Occipital lobe (tissue), 2 donors: ENCODE results near the gene VTCN1. TPM values are rescaled to one million over a fixed set of nuclear protein-coding genes. Genes with fewer than 3 reads are reported as not detected.

Experiments
- DNase-seq: peaks from one replicate; lab custom pipeline; 2025; lab: John Stamatoyannopoulos, UW
- total RNA-seq: library from RNA; depleted of rRNA; stranded (reverse); fragments of >200 nt; gene quantifications from one replicate; pipeline ENCODE4 v1.2.3, GENCODE V29; 2014

VTCN1 gene
- total RNA-seq, 1 donor from 2014 or later = 0.47 TPM

- DNase-seq = no peak
Measured at GRCh38 chr1:117209094-117209493, 1.6 kb downstream of the VTCN1 start.

- no peak for DNase-seq
Measured at GRCh38 chr1:117208580-117208979, 2.1 kb downstream of the VTCN1 start.

GRCh38 chr1:117205368-117205767 is 5.4 kb downstream of the VTCN1 start:
- DNase-seq = no peak

GRCh38 chr1:117201808-117202207 is 8.9 kb downstream of the VTCN1 start:
- DNase-seq = no peak

- no peak for DNase-seq
Measured at GRCh38 chr1:117198097-117198496, 12.6 kb downstream of the VTCN1 start.

GRCh38 chr1:117189726-117190125 is 21.0 kb downstream of the VTCN1 start:
- no peak for DNase-seq

- no peak for DNase-seq
Measured at GRCh38 chr1:117188816-117189437, 21.8 kb downstream of the VTCN1 start.

- DNase-seq = no peak
Measured at GRCh38 chr1:117188170-117188815, 22.4 kb downstream of the VTCN1 start.

- no peak for DNase-seq
Measured at GRCh38 chr1:117183112-117183511, 27.6 kb downstream of the VTCN1 start.

- DNase-seq = no peak
Measured at GRCh38 chr1:117182319-117182718, 28.4 kb downstream of the VTCN1 start.

- no peak for DNase-seq
Measured at GRCh38 chr1:117181630-117182041, 29.1 kb downstream of the VTCN1 start.

GRCh38 chr1:117180147-117180967 is 30.4 kb downstream of the VTCN1 start:
- DNase-seq = no peak

- no peak for DNase-seq
Measured at GRCh38 chr1:117179471-117179870, 31.3 kb downstream of the VTCN1 start.

GRCh38 chr1:117178756-117179155 is 32.0 kb downstream of the VTCN1 start:
- no peak for DNase-seq

GRCh38 chr1:117177376-117177775 is 33.4 kb downstream of the VTCN1 start:
- no peak for DNase-seq

GRCh38 chr1:117176579-117176978 is 34.1 kb downstream of the VTCN1 start:
- no peak for DNase-seq

- DNase-seq = no peak
Measured at GRCh38 chr1:117174851-117175250, 35.9 kb downstream of the VTCN1 start.

- no peak for DNase-seq
Measured at GRCh38 chr1:117173691-117174090, 37.0 kb downstream of the VTCN1 start.

GRCh38 chr1:117173006-117173405 is 37.7 kb downstream of the VTCN1 start:
- no peak for DNase-seq

- DNase-seq = peak; percentile 4
Measured at GRCh38 chr1:117171900-117172511, 38.7 kb downstream of the VTCN1 start.

- no peak for DNase-seq
Measured at GRCh38 chr1:117169871-117170596, 40.7 kb downstream of the VTCN1 start.
